GM21786 (cell line): Measurements from ENCODE around the gene DENND1A.
"Not testable (repeated sequence)": the region's sequence is repeated elsewhere in the genome, so short reads cannot be mapped to it uniquely, and the experiment has no call there.

ENCODE experiments used
- ATAC-seq: cut with Tn5 transposase; IDR thresholded peaks from one replicate; pipeline ENCODE4 v1.9.1; 2021; ENCODE audit not compliant: unreplicated experiment

Gene DENND1A

DNA sequence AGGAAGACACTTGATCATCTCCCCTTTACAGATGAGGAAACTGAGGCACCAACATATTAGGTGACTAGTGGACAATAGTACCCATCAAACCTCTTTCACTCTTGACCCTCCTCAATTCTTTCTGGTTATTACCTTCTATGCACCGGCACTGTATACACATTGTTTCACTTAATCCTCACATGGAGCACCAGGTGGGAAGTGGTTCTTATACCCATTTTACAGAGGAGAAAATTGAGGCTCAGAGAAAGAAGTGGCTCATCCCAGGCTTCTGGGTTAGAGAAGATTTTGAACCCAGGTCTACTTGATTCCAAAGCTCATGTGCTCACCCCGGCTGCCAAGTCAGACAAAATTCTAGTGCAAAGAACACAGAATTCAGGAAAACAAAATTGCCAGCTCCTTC is 17.4 kb upstream of the DENND1A start:
- no peak for ATAC-seq

DNA sequence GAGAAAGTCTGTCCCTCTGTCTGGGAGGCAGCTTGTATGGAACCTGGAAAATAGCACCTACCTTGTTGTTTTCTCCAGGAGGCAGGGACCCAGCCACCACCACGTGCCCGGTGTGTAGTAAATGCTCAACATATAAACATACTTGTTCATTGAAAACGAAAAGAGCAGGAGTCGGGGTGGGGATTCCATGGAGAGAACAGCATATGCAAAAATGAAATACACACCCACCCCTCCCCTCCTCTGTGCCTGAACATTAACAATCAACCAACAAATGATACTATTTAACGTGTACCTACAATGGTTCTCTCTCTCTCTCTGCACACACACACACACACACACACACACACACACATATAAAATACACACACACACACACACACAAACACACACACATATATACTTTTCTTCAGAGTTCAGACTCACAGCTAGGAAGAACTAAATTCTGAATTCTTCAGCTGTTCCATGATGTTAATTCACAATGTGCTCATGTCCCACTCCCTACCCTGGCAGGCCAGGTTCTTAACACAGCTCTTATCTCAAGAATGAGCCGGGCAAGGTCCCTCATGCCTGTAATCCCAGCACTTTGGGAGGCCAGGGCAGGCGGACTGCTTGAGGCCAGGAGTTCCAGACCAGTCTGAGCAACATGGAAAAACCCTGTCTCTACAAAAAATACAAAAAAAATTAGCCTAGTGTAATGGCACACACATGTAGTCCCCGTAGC is 16.3 kb upstream of the DENND1A start:
- no peak for ATAC-seq

DNA sequence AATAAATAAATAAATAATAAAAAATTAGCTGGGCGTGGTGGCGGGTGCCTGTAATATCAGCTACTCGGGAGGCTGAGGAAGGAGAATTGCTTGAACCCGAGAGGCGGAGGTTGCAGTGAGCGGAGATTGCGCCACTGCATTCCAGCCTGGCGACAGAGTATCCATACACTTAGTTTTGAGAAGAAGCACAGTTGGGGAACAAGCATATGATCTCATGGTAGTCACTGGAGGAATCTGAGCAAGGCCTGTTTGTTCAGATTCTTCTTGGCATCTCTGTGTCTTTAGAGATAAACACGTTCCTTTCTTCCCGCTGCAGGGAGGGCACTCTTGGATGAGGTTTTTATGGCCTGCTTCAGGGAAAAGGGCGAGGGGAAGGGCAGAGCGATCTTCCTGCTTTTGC is 15.6 kb upstream of the DENND1A start:
- ATAC-seq, result no peak

DNA sequence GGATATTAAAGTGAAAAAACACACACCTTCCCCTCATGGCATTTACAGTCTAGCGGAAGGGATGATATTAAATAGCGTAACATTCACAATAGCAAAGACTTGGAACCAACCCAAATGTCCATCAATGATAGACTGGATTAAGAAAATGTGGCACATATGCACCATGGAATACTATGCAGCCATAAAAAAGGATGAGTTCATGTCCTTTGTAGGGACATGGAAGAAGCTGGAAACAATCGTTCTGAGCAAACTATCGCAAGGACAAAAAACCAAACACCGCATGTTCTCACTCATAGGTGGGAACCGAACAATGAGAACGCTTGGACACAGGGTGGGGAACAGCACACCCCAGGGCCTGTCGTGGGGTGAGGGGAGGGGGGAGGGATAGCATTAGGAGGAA is 14.5 kb upstream of the DENND1A start:
- ATAC-seq, result not testable (repeated sequence)

DNA sequence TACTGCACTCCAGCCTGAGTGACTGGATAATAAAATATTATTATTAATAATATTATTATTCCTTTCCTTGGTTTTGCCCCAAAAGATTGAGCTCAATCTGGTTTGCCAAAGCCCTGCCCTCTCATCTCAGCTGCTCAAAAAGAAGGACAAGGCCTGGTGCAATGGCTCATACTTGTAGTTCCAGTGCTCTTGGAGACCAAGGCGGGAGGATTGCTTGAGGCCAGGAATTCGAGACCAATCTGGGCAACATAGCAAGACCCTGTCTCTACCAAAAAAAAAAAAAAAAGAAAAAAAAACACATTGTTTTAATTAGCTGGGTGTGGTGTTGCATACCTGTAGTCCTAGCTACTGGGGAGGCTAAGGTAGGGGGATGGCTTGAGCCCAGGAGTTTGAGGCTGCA is 13.7 kb upstream of the DENND1A start:
- no peak for ATAC-seq

DNA sequence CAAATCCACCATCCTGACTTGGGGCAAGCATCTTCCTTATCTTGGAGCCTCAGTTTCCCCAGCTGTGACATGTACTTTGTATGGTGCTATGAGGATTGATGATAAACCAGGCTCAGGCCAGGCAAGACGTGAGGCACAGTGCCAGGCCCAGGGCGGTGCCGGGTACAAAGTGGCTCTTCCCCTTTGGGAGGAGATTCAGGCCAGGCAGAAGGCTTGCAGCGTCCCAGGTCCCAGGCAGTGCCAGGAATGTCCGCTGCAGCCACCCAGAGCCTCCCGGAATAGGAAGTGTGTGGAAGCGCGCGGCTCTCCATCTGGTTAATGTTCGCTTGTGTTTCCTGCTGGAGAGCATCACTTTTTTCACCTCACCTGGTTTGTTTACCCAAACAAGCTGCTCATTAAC is 12.6 kb upstream of the DENND1A start:
- no peak for ATAC-seq

DNA sequence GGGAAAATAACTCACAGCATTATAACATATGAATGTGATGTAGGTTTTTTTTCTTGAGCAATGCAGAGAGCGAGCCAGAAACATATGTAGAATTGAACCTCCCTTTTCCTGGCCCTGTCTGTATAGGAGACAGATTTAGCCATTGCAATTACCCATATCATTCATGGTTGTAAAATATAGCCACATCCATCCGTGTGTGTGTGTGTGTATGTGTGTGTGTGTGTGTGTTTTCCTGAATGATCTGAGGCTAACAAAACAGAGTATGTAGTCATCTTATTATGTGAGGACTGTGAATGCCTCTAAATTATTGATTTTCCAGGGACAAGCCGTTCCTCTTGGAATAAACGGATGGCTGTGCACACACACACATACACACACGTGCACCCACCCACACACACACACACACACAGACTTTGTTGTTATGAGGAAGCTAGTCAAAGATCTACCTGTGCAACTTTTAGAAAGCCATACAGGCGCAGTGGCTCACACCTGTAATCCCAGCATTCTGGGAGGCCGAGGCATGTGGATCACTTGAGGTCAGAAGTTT is 11.7 kb upstream of the DENND1A start:
- ATAC-seq, result no peak

DNA sequence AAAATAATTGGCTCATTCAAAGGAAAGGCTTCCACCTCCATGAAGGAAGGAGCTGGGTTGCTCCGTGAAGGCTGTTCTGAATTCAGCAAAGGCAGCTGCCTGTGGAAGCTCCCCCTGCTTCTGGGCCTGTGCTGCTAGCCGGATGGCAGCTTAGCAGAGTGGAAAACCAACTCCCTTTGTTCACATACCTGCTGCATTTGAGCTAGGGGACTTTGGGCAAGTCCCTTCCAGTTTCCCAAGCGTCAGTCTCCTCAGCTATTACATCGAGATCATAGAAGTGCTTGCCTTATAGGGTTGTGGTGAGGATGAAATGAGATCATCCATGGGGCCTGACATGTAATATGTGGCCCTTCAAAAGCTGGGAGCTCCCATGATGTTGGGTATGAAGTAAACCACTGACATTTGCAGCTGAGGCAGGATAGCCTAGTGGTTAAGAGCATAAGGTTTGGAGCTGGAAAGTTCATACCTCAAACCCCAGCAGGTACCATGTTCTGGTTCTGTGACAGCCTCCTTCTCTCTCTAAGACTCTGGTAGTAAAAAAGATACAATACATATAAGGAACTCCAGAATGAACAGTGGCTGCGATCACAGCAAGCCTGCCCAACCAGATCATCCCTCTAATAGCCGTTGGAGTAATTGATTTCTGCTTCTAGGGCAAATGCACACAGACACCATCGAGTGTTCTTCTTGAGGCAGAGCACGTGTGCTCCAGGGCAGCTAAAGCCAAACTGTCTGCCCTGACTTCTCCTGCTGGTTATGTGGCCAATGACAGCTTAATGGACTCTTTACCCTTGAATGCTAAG is 11.0 kb upstream of the DENND1A start:
- no peak for ATAC-seq

DNA sequence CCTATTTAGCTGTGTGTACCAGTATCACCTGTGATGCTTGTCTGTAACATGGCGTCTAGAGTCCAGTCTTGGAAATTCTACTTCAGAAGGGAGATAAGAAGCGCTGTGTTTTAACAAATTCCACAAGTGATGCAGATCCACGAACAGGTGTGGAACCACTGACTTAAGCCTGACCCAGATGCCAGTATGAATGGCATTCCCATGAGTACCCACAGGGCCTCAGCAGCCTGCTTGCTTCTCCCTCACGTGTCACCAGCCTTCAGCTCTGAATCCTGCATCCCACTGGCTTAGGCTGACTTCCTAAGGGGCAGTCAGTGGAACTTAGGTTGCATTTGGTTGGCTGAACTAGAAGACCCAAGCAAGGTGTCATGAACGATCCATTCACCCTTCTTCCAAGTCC is 8.5 kb upstream of the DENND1A start:
- ATAC-seq, result no peak

DNA sequence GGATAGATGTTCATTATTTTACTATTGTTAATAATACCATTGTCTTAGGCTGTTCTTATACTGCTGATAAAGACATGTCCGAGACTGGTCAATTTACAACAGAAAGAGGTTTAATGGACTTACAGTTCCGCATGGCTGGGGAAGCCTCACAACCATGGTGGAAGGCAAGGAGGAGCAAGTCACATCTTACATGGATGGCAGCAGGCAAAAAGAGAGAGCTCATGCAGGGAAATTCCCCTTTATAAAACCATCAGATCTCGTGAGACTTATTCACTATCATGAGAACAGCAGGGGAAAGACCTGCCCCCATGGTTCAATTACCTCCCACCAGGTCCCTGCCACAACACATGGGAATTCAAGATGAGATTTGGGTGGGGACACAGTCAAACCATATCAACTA is 6.6 kb upstream of the DENND1A start:
- ATAC-seq, result not testable (repeated sequence)

DNA sequence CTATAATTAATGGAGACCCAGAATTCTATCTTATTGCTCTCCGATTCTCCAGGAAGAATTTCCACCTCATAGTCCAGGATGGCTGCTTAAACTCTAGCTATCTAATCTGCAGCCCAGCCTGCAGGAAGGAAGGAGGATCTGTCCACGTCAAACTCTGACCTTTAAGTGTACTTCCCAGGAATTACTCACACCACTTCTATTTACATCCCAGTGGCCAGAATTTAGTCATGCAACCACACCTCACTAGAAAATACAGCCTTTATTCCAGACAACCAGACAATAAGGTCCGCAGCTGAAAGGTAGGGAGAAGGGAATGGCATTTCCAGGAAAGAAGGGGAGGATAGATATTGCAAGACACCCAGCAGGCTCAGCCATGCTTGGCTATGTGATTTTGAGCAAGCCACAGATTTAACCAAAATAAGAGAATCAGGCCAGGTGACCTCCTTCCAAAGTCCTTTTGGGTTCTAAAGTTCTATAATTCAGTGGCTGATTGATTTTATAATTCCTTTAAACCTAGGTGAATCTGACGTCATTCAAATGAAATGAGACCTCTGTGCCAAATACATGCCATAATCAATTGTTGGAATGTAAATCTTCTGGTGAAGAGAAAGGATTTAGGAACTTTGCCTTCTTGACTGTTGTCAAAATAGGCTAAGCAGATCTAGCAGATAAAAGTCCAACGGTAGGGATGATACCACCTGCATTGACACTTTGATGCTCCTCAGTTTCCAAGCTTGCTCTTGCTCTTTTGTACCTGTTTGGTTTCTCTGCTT is 3.7 kb upstream of the DENND1A start:
- no peak for ATAC-seq

DNA sequence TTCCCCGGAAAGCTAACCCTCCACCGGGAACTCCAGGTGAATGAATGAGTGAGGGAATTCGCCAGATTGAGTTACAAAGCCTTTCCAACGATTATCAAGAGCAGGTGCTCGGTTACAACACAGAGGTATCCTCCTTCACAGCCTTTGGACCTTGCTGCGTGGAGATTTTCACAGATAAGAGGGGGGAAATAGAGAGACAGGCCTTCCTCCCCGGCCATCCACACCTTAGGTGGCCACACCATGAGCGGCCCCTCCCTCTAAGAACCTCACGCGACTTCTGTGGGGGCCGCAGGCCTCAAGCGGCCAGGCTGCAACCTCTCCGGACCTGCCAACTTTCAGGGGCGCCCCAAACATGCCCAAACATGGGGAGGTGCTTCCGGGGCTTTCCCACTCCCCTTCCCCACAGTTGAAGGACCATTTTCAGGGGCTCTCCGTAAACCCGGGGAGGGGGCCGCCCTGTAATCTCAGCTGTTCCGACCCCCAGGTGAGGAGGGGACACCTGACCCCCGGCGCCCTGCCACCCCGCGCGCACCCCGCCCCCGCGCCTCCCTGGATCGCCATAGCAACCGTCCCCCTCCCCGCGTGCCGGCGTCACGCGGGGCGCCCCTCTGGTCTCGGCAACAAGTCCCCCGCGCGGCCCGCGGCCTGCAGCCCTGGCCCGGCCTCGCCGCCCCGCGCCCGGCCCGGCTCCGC is 603 bp downstream of the DENND1A start:
- ATAC-seq, result peak; percentile 17

DNA sequence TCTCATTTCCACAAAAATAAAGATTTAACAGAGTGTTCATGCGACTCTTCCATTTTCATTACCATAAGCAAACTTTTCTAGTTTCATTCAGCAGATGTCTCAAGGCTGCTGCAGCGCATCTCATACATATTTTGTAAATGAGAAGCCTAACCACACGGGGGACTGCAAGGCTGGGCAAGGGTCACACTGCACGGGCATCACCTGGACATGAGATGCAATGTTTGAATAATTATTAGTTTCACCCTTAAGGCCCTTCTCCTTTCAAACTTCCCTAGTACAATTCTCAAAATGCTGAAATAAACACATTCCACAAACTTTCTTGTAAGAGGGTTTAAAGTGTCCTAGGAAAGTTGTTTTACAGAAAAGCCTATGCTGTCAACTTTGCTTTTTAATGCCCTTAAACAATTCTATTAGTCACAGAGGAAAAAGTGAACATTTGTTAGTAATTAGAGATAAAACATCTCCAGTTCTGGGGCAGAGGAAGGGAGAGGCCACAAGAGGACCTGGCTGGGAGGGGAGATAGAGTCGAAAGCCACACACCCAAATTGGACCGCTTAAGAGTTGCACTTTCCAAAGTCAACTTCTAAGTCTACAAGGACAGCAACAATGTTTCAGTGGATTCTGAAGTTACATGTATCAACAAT is 1.3 kb downstream of the DENND1A start:
- ATAC-seq, result no peak

DNA sequence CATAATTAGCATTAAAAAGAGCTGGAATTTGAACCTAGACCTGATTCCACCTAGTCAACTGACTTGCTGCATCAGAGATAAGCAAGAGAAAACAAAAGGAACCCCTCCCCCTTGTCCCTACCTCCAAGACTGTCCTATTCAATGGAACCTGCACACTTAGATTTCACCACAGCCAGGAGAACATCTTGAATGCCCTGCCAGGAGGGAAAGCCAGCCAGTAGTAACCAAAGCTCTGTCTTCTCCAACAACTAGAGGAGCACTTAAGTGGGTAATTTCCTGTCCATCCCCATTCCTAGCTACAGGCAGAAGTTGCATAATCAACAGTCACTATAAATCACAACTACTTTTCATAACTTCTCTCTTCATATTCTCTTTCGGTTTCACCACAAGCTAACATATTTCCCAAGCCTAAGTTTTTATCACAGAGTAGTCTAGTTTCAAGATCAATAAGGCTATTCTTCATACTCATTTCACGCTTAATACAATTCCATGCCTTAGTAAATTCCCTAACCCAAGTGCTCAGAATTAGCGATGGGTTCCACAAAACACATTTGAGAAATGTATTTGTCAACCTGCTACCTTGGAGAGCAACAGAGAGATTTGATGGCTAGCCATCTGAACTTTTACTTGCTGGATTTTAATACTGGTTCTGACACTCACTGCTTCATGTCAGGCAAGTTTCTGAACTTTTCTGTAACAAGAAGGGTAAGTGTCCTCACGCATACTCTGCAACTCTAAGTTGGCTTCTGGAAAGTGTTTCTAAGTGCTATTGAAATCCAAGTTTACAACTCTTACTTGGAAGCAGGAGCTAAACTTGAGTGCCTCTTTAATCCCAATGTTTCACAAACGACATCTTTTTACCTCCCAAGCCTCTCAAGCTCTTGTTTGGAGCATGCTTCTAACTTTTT is 2.0 kb downstream of the DENND1A start:
- ATAC-seq, result no peak

DNA sequence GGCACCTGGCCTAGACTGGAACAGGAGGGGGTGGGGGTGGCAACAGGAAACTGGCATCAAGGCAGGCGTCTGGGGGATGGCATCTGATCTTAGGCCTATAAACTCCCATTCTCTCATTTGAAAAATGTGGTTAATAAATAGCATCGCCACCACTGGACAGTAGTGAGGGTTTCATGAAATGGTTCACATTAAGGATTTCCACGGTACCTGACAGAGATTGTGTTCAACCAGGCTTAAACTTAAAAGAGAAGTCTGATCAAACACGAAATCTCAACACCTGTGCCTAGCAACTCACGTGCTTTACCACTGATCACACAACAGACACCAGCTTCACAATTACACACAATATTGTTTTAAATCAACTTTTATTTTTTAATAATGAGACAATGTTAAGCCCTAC is 3.0 kb downstream of the DENND1A start:
- no peak for ATAC-seq

DNA sequence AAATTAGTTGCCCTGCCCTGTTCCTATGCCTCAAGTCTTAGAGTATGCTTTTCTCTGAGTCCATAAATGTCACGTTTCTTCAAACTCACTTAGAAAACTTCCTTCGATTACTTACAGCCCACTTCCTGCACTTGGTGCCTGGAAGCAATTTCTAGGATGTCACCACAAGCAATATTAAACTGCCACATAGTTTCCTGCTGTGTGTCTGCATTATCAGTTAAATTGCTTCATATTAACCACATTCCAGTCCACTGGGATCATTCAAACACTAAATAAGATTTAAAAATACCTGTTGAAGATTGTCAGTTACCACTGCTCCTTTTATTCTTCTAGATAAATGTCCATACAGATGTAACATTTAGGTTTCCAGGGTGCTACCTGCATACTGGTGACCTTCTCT is 4.1 kb downstream of the DENND1A start:
- no peak for ATAC-seq

DNA sequence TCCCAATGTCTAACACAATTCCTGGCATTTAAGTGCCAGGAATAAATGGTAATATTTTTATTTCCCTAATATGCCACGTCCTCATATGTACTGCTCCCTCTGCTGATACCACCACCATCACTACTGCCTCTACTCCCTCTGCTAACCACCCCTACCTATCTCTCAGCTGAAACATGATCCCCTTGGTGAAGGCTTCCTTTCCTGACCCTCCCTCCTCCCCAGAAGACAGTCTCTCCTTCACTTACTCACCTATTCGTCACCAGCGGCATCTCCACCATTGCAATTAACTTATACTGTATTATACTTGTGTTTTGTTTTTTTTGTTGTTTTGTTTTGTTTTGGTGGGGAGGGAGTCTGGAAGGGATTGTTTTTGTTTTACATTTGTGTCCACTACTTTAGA is 4.8 kb downstream of the DENND1A start:
- no peak for ATAC-seq

DNA sequence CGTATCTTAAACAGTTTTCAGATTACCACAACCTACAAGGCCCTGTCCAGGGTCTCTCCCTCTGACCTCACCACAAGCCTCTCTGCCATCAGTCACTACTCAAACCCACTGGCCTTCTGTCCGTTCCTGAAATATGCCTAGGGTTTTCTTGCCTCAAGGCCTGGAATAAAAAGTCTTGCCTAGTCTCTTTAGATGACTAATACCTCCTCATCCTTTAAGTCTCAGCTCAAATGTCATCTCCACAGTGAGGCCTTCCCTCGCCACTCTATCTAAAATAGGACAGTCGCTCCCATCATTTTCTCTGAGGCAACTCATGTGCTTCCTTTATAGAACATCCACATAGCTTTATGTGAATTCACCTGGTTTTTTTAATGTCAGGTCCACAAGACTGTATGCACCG is 5.2 kb downstream of the DENND1A start:
- no peak for ATAC-seq

DNA sequence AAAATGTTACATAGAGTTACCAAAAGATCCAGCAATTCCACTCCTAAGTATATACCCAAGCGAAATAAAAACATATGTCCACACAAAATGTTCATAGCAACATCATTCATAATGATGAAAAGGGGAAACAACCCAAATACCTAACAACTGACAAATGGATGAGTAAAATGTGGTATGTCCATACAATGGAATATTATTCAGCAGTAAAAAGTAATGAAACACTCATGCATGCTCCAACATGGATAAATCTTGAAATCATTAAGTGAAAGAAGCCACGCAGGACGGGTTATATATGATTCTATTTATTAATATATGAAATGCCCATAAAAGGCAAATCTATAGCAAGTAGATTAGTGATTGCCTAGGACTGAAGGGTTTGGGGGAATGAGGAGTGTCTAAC is 6.0 kb downstream of the DENND1A start:
- no peak for ATAC-seq
